Neural progenitor cell (in vitro differentiated cells): Measurements from ENCODE around the gene TCP11. TPM values are rescaled to one million over a fixed set of nuclear protein-coding genes. Genes with fewer than 3 reads are reported as not detected.

Experiments used
- DNase-seq: peaks from one replicate; pipeline ENCODE4 v3.0.0-alpha.2; 2016; ENCODE audit warnings: low spot score
- H2AFZ ChIP-seq: fragments of 200-600 bp; sonication (generic); replicated peaks from 2 replicates; pipeline ENCODE4 v1.6.1; 2016; ENCODE audit warnings: antibody characterized with exemption
- H3F3A ChIP-seq: fragments of 200-600 bp; sonication (generic); 2 replicates; pipeline ENCODE4 v1.6.1; 2016; ENCODE audit warnings: antibody characterized with exemption, low read depth
- H3K27ac ChIP-seq: fragments of 200-600 bp; sonication (generic); 2 replicates; pipeline ENCODE4 v1.5.1; 2016; ENCODE audit warnings: mild to moderate bottlenecking
- H3K27me3 ChIP-seq: fragments of 200-600 bp; sonication (generic); 2 replicates; pipeline ENCODE4 v1.6.1; 2016; ENCODE audit warnings: mild to moderate bottlenecking, moderate library complexity
- H3K36me3 ChIP-seq: fragments of 200-600 bp; sonication (generic); 2 replicates; pipeline ENCODE4 v1.5.1; 2016
- H3K4me1 ChIP-seq: fragments of 200-600 bp; sonication (generic); 2 replicates; pipeline ENCODE4 v1.6.1; 2016; ENCODE audit warnings: mixed run types
- H3K4me2 ChIP-seq: fragments of 200-600 bp; sonication (generic); 2 replicates; pipeline ENCODE4 v1.6.1; 2016
- H3K4me3 ChIP-seq: fragments of 200-600 bp; sonication (generic); 2 replicates; pipeline ENCODE4 v1.5.1; 2016
- H3K79me2 ChIP-seq: fragments of 200-600 bp; sonication (generic); 2 replicates; pipeline ENCODE4 v1.6.1; 2016; ENCODE audit warnings: low read depth
- H3K9ac ChIP-seq: fragments of 200-600 bp; sonication (generic); 2 replicates; pipeline ENCODE4 v1.6.1; 2016
- H3K9me3 ChIP-seq: fragments of 200-600 bp; sonication (generic); 2 replicates; pipeline ENCODE4 v1.5.1; 2016; ENCODE audit warnings: low read depth
- H4K20me1 ChIP-seq: fragments of 200-600 bp; sonication (generic); 2 replicates; pipeline ENCODE4 v1.6.1; 2016; ENCODE audit warnings: low read depth
- H3K27ac Mint-ChIP-seq: 3 replicates; pipeline ENCODE4 v1.8.0; 2021; ENCODE audit warnings: mixed read lengths
- H3K27me3 Mint-ChIP-seq: 2 replicates; pipeline ENCODE4 v1.8.0; 2022; ENCODE audit warnings: low read depth, mild to moderate bottlenecking, inconsistent platforms, moderate library complexity, mixed read lengths; ENCODE audit not compliant: insufficient read depth
- H3K36me3 Mint-ChIP-seq: 3 replicates; pipeline ENCODE4 v1.8.0; 2021; ENCODE audit warnings: mixed read lengths
- H3K4me1 Mint-ChIP-seq: 3 replicates; pipeline ENCODE4 v1.8.0; 2021; ENCODE audit warnings: mixed read lengths
- H3K4me3 Mint-ChIP-seq: 3 replicates; pipeline ENCODE4 v1.8.0; 2021; ENCODE audit warnings: mild to moderate bottlenecking, moderate library complexity, mixed read lengths
- H3K9me3 Mint-ChIP-seq: 3 replicates; pipeline ENCODE4 v1.8.0; 2020; ENCODE audit warnings: mixed read lengths
- EZH2 ChIP-seq: fragments of 200-600 bp; sonication (generic); IDR thresholded peaks from 2 replicates; pipeline ENCODE4 v1.6.1; 2017; ENCODE audit warnings: antibody characterized with exemption, mild to moderate bottlenecking, moderate library complexity
- EZH2phosphoT487 ChIP-seq: fragments of 200-600 bp; sonication (generic); IDR thresholded peaks from 2 replicates; pipeline ENCODE4 v1.6.1; 2017; ENCODE audit warnings: antibody characterized with exemption
- total RNA-seq: library from RNA; depleted of rRNA; stranded (reverse); fragments of >200 nt; gene quantifications from 2 replicates; pipeline ENCODE4 v1.2.3, GENCODE V29; 2015; ENCODE audit warnings: low replicate concordance
- TF ChIP-seq, protein P1 (sequence below): fragments of 200-600 bp; sonication (generic); IDR thresholded peaks from 2 replicates; pipeline ENCODE4 v1.5.1; 2017; ENCODE audit warnings: antibody characterized with exemption, mild to moderate bottlenecking

Gene TCP11
- total RNA-seq, 1 donor from 2014 or later: not detected

- Histone ChIP-seq H3K9ac (no peak overlapping the region), H3K36me3 (no peaks in the 10 kb centered on the region), H3K4me1 (no peaks in the 10 kb centered on the region), H3K4me3 (no peak overlapping the region), H4K20me1 (no peaks in the 10 kb centered on the region), H2AFZ (no peak overlapping the region), H3K4me2 (no peak overlapping the region), H3K9me3 (no peaks in the 10 kb centered on the region), H3K79me2 (no peaks in the 10 kb centered on the region), H3K27ac (no peak overlapping the region), H3F3A (no peaks in the 10 kb centered on the region), H3K27me3 (no peaks in the 10 kb centered on the region)
- TF ChIP-seq, protein P1, sequence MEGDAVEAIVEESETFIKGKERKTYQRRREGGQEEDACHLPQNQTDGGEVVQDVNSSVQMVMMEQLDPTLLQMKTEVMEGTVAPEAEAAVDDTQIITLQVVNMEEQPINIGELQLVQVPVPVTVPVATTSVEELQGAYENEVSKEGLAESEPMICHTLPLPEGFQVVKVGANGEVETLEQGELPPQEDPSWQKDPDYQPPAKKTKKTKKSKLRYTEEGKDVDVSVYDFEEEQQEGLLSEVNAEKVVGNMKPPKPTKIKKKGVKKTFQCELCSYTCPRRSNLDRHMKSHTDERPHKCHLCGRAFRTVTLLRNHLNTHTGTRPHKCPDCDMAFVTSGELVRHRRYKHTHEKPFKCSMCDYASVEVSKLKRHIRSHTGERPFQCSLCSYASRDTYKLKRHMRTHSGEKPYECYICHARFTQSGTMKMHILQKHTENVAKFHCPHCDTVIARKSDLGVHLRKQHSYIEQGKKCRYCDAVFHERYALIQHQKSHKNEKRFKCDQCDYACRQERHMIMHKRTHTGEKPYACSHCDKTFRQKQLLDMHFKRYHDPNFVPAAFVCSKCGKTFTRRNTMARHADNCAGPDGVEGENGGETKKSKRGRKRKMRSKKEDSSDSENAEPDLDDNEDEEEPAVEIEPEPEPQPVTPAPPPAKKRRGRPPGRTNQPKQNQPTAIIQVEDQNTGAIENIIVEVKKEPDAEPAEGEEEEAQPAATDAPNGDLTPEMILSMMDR: no peak
- no peak for TF ChIP-seq EZH2phosphoT487
- no peak for TF ChIP-seq EZH2
- H3K9me3 Mint-ChIP-seq: peaks cover 5% of the 10 kb centered on the region
- no peak overlapping the region for H3K4me3 Mint-ChIP-seq
- H3K27me3 Mint-ChIP-seq: peaks cover 15% of the 10 kb centered on the region
- peaks cover 28% of the 10 kb centered on the region for H3K4me1 Mint-ChIP-seq
- no peak for DNase-seq
- peak overlapping the region; percentile 55 for H3K27ac Mint-ChIP-seq
- H3K36me3 Mint-ChIP-seq: no peaks in the 10 kb centered on the region
Measured at GRCh38 chr6:35174088-35174434, 32.9 kb upstream of the TCP11 start.

DNA sequence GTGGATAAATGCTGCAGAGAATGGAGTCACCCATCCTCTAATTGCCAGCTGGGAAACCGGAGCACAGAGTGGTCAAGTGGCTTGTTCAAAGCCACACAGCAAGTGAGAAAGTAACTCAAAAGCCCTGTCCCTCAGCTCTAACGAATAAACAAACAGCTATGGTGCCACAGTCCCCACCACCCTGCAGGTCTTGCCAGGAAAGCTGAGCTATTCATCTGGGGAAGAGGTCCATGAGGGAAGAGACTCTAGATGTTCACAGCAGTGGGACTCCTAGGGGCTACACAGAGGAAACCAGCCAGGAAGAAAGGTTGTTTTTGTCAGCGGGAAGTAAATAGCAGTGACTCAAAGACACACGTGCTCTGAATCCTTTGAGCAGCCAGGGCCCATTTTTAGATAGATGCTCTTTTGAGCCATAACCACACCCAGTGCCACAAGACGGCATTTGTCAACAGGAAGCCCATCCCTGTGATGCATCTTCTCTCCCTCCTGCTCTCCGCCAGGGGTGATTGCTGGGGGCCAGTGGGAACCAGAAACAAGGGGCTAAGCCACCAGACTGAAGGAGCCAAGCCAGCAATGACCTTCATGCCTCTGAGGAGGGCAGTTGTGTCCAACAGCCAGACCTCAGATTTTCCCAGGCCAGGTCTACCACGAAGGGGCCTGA lies 32.4 kb upstream of the TCP11 start:
- no peaks in the 10 kb centered on the region for H3K36me3 Mint-ChIP-seq
- peaks cover 15% of the 10 kb centered on the region for H3K27me3 Mint-ChIP-seq
- no peaks in the 10 kb centered on the region for H3K79me2 ChIP-seq
- no peak overlapping the region for H3K27ac ChIP-seq
- no peak for DNase-seq
- H2AFZ ChIP-seq: no peak overlapping the region
- no peak overlapping the region for H3K4me3 Mint-ChIP-seq
- no peaks in the 10 kb centered on the region for H3K9me3 ChIP-seq
- peaks cover 5% of the 10 kb centered on the region for H3K9me3 Mint-ChIP-seq
- peak overlapping the region; percentile 55 for H3K27ac Mint-ChIP-seq
- no peak overlapping the region for H3K4me2 ChIP-seq
- H3K27me3 ChIP-seq: no peaks in the 10 kb centered on the region
- no peak overlapping the region for H3K9ac ChIP-seq
- peaks cover 30% of the 10 kb centered on the region for H3K4me1 Mint-ChIP-seq
- TF ChIP-seq EZH2 (no peak), EZH2phosphoT487 (no peak)
- TF ChIP-seq, protein P1: no peak
- no peaks in the 10 kb centered on the region for H3F3A ChIP-seq
- no peaks in the 10 kb centered on the region for H3K36me3 ChIP-seq
- no peak overlapping the region for H3K4me3 ChIP-seq
- peaks cover 4% of the 10 kb centered on the region for H3K4me1 ChIP-seq
- no peaks in the 10 kb centered on the region for H4K20me1 ChIP-seq

- H3K79me2 ChIP-seq: no peaks in the 10 kb centered on the region
Measured at GRCh38 chr6:35173044-35173426, 31.9 kb upstream of the TCP11 start.

More at GRCh38 chr6:35173044-35173426, 31.9 kb upstream of the TCP11 start:
- H3K4me1 ChIP-seq: peaks cover 9% of the 10 kb centered on the region
- Mint-ChIP-seq H3K4me3 (no peak overlapping the region), H3K4me1 (peaks cover 34% of the 10 kb centered on the region), H3K27me3 (peaks cover 15% of the 10 kb centered on the region), H3K27ac (peak overlapping the region; percentile 55), H3K9me3 (peaks cover 5% of the 10 kb centered on the region), H3K36me3 (no peaks in the 10 kb centered on the region)
- H2AFZ ChIP-seq: no peak overlapping the region
- H3F3A ChIP-seq: no peaks in the 10 kb centered on the region
- H3K9me3 ChIP-seq: no peaks in the 10 kb centered on the region
- H3K4me3 ChIP-seq: no peak overlapping the region
- H4K20me1 ChIP-seq: no peaks in the 10 kb centered on the region
- DNase-seq: no peak
- no peaks in the 10 kb centered on the region for H3K27me3 ChIP-seq
- no peak overlapping the region for H3K9ac ChIP-seq
- H3K27ac ChIP-seq: no peak overlapping the region
- no peaks in the 10 kb centered on the region for H3K36me3 ChIP-seq
- H3K4me2 ChIP-seq: no peak overlapping the region
- TF ChIP-seq EZH2phosphoT487 (no peak), EZH2 (no peak)
- TF ChIP-seq, protein P1: no peak
